HG03097 (cell line): ENCODE data around the gene SMAP2.

ENCODE experiments used
- ATAC-seq: cut with Tn5 transposase; IDR thresholded peaks from one replicate; pipeline ENCODE4 v1.9.1; 2021; ENCODE audit not compliant: unreplicated experiment, low FRiP score

The SMAP2 gene

DNA sequence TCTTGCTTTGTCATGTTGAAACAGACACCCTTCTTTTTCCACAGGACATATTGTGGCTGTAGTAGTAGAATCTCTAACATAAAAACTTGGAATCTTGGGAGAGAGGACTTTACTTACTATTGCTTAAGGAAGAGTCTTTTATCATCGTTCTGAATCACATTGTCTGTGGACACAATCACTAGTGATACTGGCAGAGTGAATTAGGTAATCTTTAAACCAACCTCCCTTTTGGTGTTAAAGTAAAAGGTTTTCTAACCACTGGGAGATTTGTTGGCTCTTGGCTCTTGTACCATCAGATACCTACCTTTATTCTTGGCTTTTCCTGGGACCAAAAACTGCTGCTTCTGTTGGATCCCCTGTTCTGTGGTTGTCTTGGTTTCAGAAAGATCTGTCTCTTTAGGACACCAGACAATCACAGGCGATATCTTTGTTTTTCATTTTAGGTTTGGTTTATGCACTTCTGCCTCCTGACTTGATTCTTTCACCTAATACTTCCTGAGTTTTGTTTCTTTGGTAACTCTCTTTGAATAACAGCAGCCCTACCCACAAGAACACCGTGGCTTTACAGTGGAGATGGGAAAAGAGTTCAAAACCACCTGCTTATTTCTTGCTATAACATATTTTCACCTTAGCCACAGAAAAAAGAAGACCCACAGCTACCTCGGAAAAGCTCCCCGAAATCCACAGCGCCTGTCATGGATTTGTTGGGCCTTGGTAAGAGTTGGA lies 40.2 kb downstream of the SMAP2 start:
- no peak for ATAC-seq

GRCh38 chr1:40414331-40414730 lies 40.8 kb downstream of the SMAP2 start:
- no peak for ATAC-seq

DNA sequence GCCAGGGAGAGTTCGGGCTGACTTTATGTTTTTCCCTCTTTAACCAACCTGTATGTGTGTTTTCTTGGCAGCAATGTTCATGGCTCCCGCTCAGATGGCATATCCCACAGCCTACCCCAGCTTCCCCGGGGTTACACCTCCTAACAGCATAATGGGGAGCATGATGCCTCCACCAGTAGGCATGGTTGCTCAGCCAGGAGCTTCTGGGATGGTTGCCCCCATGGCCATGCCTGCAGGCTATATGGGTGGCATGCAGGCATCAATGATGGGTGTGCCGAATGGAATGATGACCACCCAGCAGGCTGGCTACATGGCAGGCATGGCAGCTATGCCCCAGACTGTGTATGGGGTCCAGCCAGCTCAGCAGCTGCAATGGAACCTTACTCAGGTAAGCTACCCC lies 43.2 kb downstream of the SMAP2 start:
- no peak for ATAC-seq

DNA sequence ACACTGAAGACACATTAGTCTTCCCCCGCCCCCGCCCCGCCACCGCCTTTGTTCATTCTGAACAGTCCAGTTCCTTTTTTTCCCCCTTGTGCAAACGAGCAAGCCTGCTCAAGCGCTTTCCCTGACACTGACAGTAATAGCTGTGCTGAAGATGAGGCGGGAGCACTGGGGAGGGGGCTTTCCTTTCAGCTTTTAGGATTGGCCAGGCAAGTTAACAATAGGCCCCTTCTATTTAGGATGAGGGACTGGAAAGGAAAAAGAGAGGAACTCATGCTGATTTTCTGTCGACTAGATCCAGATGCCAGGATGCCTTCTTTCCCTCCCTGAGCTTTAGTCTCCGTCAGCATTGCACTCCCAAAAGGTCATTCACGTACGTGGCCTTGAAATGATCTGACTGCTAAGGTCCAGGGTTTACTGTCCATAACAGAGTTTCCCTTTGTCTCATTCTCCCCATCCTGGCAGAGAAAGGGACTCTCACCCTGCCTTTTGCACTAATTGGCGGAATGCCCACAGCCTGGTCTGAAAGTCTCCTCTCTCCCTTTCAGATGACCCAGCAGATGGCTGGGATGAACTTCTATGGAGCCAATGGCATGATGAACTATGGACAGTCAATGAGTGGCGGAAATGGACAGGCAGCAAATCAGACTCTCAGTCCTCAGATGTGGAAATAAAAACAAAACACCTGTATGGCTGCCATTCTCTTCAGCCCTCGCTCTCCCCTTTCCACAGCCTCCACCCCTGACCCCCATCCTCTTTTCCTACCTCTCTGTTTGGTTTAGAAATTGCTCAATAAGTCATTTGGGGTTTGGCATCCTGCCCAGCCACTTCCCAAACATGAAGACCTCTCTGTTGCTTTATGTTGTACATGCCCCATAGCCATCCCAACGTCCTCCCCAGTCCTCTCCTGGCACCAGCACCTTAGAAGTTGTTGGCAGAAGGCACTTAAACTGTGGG lies 48.2 kb downstream of the SMAP2 start:
- ATAC-seq = no peak

- ATAC-seq = no peak
These were observed 49.2 kb downstream of the SMAP2 start for GRCh38 chr1:40422630-40423263.

GRCh38 chr1:40423264-40423642 lies 49.7 kb downstream of the SMAP2 start:
- no peak for ATAC-seq

DNA sequence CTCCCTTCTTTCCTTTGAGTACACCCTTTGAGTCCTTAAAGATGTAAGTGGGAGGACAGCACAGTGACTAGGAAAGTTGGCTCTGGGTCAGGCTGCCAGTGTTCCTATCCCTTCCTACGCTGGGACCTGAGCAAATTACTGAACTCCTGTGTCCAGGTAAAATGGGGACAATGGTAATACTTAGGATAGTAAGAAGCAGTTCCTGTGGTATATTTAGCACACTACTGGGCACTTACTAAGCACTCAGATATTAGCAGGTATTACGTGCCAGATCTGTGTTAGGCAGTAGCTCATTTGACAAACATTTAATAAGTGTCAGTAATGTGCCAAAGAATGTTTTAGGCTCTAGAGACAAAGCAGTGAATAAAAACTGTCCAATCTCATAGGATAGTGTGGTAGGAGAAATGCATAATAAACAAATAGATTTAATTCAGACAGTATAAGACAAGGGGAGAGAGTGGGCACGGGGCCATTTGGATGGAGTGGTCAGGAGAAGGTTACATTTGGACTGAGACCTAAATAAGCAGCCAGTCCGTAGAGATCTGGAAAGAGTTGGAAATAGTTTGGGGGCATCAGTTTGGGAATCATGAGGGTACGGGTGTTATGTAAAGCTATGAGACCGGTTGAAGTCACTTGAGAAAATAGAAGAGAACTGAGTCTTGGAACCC lies 50.6 kb downstream of the SMAP2 start:
- no peak for ATAC-seq

DNA sequence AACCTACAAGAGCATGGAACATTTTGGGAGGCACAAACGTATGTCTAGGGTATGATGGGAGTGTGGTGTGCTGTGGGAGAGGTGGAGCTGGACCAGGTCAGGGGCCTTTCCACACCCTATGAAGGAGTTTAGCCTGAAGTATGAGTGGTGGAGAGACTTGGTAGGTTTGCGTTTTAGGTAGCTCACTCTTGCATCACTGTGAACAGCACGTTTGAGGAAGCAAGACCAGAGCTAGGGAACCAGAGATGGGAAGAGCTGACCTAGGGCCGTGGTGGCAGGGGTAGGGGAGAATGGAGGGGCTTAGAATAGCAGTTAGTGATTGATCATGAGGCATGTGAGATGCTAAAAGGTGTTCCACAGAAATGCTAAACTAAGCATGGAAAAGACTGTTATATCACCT lies 51.7 kb downstream of the SMAP2 start:
- no peak for ATAC-seq

DNA sequence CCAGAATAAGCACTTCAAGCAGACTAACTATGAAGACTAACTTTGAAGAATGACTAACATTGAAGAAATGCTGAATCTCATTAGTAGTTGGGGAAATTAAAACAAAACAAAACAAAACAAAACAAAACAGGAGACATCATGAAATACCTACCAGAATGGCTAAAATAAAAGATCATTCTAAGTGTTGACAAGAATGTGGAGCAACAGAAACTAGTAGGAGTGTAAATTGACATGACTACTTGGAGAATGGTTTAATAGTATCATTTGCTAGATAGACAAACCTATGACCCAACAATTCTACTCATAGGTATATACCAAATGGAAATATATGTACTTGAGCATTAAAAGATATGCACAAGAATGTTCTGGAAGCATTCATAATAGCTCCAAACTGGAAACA lies 57.9 kb downstream of the SMAP2 start:
- no peak for ATAC-seq

DNA sequence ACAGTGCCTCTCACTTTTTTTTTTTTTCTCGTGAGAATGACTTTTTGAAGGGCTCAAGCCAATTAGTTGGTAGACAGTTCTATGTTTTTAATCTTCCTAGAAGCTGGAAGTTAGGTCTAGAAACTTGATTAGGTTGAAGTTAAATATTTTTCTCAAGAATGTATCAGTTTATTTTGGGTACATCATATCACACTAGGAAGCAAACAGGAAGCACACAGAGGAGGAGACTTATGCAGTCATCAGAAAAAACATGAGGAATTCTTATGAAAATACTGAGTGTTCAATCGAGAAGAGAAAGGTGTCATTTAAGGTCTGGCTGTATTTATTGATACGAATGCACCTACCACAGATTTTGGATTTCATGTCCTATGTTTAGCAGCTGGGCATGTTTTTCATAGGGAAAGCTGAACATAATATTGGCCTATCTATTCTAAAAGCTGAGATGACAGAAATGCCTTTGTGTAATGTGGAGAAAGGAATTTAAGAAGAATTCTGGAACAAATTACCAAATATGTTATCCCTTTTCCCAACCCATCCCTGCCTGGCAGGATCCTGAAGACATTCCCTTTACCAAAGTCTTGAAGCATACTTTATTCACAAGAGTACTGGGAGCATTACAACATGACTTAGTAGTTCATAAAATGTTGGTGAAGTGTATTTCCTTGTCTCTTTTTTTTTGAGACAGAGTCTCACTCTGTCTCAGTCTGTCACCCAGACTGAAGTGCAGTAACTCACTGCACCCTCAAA lies 59.3 kb downstream of the SMAP2 start:
- no peak for ATAC-seq

DNA sequence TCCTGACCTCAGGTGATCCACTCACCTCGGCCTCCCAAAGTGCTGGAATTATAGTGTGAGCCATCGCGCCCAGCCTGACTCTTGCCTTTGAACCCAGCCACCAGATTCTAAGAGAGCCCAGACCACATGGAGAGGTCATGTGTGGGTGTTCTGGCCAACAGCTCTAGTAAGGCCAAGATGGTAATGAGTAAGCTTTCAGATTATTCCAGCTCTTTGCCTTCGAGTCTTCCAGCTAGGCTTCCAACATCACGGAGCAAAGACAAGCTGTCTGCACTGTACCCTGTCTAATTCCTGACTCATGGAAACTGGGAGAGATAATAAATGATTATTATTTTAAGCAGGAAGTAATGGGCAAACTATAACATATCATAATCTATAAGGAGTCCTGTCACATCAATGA lies 61.9 kb downstream of the SMAP2 start:
- ATAC-seq = no peak

- ATAC-seq = no peak
These were observed 62.3 kb downstream of the SMAP2 start for GRCh38 chr1:40435876-40436275.

DNA sequence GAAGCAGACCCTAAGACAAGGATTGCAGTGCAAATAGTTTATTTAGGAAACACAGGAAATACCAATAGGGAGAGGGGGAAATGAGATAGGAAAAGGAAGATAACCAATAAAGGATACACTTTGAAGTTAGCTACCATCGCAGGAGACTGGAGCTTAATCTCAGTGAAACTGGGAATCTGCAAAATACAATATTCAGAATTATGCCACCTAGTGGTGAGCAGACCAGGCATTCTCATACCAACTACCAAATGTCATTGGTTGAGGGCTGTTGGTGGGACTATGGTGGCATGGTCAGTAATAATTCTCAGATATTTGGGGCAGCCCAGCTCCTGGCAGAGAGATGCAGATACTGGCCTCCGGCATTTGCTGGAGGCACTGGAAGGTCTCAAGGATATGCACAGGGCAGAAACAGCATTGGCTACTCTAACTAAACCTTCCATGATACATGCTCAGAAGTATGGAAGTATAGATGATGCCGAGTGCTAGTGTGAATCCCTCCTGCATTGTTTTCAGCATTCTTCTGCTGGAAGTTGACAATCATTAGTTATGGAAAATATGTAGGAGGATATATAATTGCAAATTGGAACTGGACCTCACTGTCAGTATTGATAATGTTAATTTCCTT lies 65.0 kb downstream of the SMAP2 start:
- ATAC-seq = no peak

GRCh38 chr1:40439247-40439646 lies 65.7 kb downstream of the SMAP2 start:
- no peak for ATAC-seq

DNA sequence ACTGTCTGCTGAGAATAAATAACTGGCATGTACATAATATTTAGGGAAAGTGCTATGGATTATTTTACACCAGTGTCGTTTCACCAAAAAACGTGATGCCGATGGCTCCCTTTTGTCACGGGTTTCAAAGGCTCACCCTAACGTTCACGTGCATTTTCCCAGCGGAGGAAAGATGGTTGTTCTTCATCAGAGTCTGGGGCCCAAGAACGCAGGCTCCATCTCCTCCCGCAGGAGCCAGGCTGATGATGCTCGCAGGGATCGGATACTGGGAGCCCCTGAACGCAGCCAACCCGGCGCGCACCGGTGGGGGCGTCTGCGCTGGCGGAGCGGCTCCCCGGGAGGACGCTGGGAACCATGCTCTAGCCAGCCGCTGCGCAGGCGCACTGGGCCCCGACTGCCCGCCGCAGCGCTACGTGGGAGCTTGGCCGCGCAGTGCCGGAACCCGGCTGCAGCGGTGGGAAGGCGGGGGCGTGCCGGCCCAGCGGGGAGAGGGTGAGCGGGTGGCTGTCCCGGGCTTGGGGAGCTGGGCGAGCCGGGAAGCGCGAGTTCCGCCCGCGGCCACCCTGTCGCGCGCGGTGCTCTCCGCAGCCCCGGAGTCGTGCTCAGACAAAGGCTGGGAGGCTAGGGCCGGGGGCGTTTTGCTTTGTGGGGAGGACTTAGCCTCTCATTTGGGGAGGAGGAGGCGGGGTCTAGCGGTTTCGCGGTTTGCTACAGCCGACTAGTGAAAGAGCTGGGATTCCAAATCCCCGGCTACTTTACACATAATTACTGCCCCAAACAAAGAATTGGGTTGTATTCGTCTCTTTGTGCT lies 76.4 kb downstream of the SMAP2 start, which contains the start of gene ZFP69B:
Gene ZFP69B, plus strand, starts transcription at position 793 of the 811 bp plus-strand sequence. CDS start 486 bp downstream, outside the sequence.
- ATAC-seq = peak; percentile 77

GRCh38 chr1:40450495-40451237 lies 77.1 kb downstream of the SMAP2 start:
- ATAC-seq = peak; percentile 8

DNA sequence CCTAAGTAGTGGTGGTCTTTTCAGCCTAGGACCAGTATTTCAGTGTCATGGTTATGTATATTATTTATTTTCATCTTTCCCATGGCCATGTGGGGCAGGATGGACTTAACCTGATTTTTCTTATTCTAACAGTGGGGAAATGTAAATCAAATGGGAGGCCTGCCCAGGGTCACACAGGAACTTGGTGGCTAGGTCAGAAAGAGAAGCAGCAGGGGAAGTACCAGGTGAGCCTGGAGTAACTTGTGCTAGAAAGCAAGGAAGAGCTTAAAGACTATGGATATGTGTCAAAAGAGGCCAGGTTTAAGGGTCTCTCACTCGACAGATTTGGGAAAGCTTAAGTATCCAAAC lies 77.7 kb downstream of the SMAP2 start:
- ATAC-seq = no peak

- ATAC-seq = no peak
These were observed 81.3 kb downstream of the SMAP2 start for GRCh38 chr1:40454873-40455272.
